K562 treated with DMSO at 1 percent for 24 hours (cell line): ENCODE results near the gene PARP2. TPM values are rescaled to one million over a fixed set of nuclear protein-coding genes. Genes with fewer than 3 reads are reported as not detected.

Experiments
- total RNA-seq: library from RNA; unstranded; fragments of 300-600 nt; gene quantifications from 2 replicates; pipeline ENCODE4 v1.2.3, GENCODE V29; 2022; ENCODE audit warnings: low read depth; ENCODE audit not compliant: insufficient read depth

Gene PARP2, protein sequence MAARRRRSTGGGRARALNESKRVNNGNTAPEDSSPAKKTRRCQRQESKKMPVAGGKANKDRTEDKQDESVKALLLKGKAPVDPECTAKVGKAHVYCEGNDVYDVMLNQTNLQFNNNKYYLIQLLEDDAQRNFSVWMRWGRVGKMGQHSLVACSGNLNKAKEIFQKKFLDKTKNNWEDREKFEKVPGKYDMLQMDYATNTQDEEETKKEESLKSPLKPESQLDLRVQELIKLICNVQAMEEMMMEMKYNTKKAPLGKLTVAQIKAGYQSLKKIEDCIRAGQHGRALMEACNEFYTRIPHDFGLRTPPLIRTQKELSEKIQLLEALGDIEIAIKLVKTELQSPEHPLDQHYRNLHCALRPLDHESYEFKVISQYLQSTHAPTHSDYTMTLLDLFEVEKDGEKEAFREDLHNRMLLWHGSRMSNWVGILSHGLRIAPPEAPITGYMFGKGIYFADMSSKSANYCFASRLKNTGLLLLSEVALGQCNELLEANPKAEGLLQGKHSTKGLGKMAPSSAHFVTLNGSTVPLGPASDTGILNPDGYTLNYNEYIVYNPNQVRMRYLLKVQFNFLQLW
- 22.0 and 25.2 TPM in 2 replicates for total RNA-seq

DNA sequence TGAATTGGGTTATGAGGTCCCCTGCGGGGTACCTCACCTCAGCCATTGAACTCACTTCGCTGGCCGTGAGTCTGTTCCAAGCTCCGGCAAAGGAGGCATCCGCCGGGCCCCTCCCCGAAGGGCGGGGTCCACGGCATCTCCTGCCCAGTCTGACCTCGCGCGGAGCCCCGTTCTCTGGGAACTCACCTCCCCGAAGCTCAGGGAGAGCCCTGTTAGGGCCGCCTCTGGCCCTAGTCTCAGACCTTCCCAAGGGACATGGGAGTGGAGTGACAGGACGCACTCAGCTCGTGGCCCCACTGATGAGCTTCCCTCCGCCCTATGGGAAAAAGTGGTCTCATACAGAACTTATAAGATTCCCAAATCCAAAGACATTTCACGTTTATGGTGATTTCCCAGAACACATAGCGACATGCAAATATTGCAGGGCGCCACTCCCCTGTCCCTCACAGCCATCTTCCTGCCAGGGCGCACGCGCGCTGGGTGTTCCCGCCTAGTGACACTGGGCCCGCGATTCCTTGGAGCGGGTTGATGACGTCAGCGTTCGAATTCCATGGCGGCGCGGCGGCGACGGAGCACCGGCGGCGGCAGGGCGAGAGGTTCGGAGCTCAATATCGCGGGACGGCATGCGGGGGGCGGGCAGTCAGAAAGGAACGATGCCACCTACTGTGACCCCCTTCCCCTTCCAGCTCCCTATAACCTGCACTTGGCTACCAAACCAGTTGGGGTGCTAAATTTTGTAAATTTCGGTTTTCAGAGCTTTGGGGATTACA, at the start of gene PARP2:
TSS of gene PARP2 (plus strand) at position 544 of the 770 bp plus-strand sequence. CDS start at position 551, 7 bp downstream.

DNA sequence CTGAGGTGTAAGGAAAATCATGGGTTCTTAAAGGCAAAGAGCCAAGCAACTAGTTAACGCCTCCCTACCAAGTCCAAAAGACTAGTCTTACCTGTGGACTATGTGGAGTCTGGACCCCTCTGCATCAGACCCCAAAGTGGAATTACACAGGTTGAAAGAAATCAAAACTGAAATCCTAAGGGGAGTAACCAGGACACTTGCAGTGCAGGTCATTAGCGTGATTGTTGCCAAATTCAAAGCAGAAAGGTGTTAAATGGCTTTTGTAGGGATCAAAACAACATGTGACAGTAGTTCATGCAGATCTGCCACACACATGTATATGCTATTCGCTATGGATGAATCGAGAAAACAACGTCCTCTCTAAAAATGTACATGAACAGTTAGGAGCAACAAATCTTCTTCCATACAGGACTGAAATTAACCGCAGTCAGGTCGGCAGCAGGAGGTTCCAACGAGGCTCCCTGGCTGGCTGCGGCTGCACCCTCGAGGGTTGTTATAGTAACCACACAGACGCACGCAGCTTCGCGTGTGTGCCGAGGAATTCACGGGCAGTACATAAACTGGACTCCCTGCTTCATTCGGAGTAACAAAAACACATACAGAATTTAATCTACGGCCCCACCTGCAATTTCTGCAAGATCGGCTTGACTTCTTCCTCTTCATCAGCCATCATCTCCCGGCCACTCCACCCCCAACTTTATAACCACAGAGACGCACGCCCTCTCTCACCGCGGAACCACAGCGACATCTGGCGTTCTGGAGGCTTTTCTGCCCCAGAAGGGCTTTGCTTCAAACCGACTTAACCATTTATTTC, 38.0 kb upstream of the PARP2 start, which contains the start of gene TTC5:
TSS of gene TTC5 (minus strand) at position 687 of the 814 bp plus-strand sequence. CDS start at position 673, 14 bp downstream.

DNA sequence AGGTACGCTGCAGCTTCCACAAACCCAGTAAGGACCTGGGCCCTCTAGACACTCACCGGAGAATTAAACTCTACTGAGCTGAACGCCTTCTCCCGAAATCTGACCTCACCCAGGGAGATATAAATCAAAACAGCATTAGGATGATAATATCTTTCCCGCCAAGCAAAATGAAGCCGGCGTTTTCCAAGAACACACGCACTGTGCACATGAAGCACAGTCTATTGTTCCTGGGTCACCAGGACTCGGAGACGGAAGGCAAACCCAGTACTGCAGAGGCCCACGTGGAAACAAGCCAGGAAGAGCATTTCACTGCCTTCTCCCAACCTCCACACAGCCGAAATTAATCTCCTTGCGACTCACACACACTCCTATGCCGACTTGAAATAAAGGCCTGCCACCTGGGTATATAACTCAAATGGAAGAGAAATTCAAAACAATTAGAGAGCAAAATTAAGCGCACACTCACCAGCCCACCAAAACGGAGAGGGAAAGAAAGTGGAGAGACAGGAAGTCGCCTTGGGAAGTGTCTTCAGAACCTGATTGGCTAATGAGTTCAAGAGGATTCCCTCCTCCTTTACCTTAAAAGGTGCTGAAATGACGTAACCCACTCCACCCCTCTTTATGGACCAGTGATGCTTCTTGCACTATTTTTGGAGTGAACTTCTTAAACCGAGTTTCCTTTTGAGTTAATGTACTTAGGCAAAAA, 10.5 kb upstream of the PARP2 start, which contains the start of gene CCNB1IP1:
TSS of gene CCNB1IP1 (minus strand) at position 492 of the 706 bp plus-strand sequence. CDS start 16,756 bp downstream, outside the sequence.

Other genes with a start within 250 kb of the PARP2 start
- not detected in 2 replicates for gene OR4K17, start 232.9 kb upstream of the PARP2 start, total RNA-seq
- gene OR4N5, start 204.8 kb upstream of the PARP2 start, total RNA-seq, result not detected in 2 replicates
- not detected in 2 replicates for gene OR11G2, start 152.7 kb upstream of the PARP2 start, total RNA-seq
- gene OR11H6, start 119.9 kb upstream of the PARP2 start, total RNA-seq, result not detected in 2 replicates
- not detected in 2 replicates for gene OR11H7, start 114.7 kb upstream of the PARP2 start, total RNA-seq
- gene OR11H4, start 104.3 kb upstream of the PARP2 start, total RNA-seq, result not detected in 2 replicates
- gene TTC5, start 37.7 kb upstream of the PARP2 start, total RNA-seq, result 4.7 and 9.8 TPM in 2 replicates
- 63.5 and 64.1 TPM in 2 replicates for gene CCNB1IP1, start 10.4 kb upstream of the PARP2 start, total RNA-seq
- gene TEP1, start 69.9 kb downstream of the PARP2 start, total RNA-seq, result 14.2 and 17.7 TPM in 2 replicates
- gene KLHL33, start 92.5 kb downstream of the PARP2 start, total RNA-seq, result 0.07 TPM in 1 of 2 replicates, not detected in the other
- gene OSGEP, start 111.2 kb downstream of the PARP2 start, total RNA-seq, result 47.4 and 50.6 TPM in 2 replicates
- 110 and 122 TPM in 2 replicates for gene APEX1, start 111.6 kb downstream of the PARP2 start, total RNA-seq
- 29.3 and 34.6 TPM in 2 replicates for gene PIP4P1, start 117.8 kb downstream of the PARP2 start, total RNA-seq
- gene PNP, start 125.8 kb downstream of the PARP2 start, total RNA-seq, result 67.6 and 79.5 TPM in 2 replicates
- gene RNASE10, start 161.9 kb downstream of the PARP2 start, total RNA-seq, result not detected in 2 replicates
- gene RNASE9, start 217.4 kb downstream of the PARP2 start, total RNA-seq, result not detected in 2 replicates
- gene RNASE11, start 244.4 kb downstream of the PARP2 start, total RNA-seq, result not detected in 2 replicates
- not detected in 2 replicates for gene RNASE12, start 247.7 kb downstream of the PARP2 start, total RNA-seq